Keratinocyte (primary cell): ENCODE results near the gene SSPN. TPM values are rescaled to one million over a fixed set of nuclear protein-coding genes. Genes with fewer than 3 reads are reported as not detected.

Source experiments
- DNase-seq: peaks from one replicate; pipeline ENCODE4 v3.0.0-alpha.2; 2011; ENCODE audit warnings: low read depth, missing footprints, low spot score
- FAIRE-seq: peaks from 2 replicates; lab custom pipeline; 2011; peaks lifted over from hg19 to GRCh38; lab: Jason Lieb, UNC
- H2AFZ ChIP-seq: 2 replicates; pipeline ENCODE4 v1.6.0; 2012; ENCODE audit warnings: low read length, control low read depth, inconsistent platforms; ENCODE audit not compliant: control insufficient read depth
- H3K27ac ChIP-seq: 2 replicates; pipeline ENCODE4 v1.5.1; 2011; ENCODE audit warnings: low read length; ENCODE audit not compliant: control insufficient read depth, insufficient read depth
- H3K27me3 ChIP-seq: 3 replicates; pipeline ENCODE4 v1.6.0; 2011; ENCODE audit warnings: low read length; ENCODE audit not compliant: control insufficient read depth, insufficient read depth; ENCODE audit errors: extremely low read depth
- H3K36me3 ChIP-seq, 2 experiments: 2 replicates in 1 of 2; 3 replicates in 1 of 2; pipeline ENCODE4 v1.5.1; 2011; ENCODE audit warnings: low read length in 2 of 2, mild to moderate bottlenecking in 1 of 2; ENCODE audit not compliant: control insufficient read depth in 2 of 2, insufficient read depth in 2 of 2; ENCODE audit errors: extremely low read depth in 1 of 2
- H3K4me1 ChIP-seq: 3 replicates; pipeline ENCODE4 v1.5.1; 2011; ENCODE audit warnings: low read length; ENCODE audit not compliant: control insufficient read depth, insufficient read depth; ENCODE audit errors: extremely low read depth
- H3K4me2 ChIP-seq: 3 replicates; pipeline ENCODE4 v1.6.0; 2011; ENCODE audit warnings: low read depth, low read length; ENCODE audit not compliant: control insufficient read depth, insufficient read depth; ENCODE audit errors: extremely low read depth
- H3K4me3 ChIP-seq, 3 experiments: fragments of 200-600 bp in 1 of 3; sonication (generic) in 1 of 3; 2 replicates in 2 of 3; 3 replicates in 1 of 3; pipeline ENCODE4 v1.5.1; 2011 to 2016; ENCODE audit warnings: low read length in 3 of 3, mild to moderate bottlenecking in 3 of 3, control low read depth in 2 of 3, inconsistent platforms in 1 of 3, low read depth in 1 of 3, mixed read lengths in 1 of 3, mixed run types in 1 of 3, moderate library complexity in 1 of 3; ENCODE audit not compliant: control insufficient read depth in 2 of 3, insufficient read depth in 2 of 3; ENCODE audit errors: extremely low read depth in 1 of 3
- H3K79me2 ChIP-seq: 2 replicates; pipeline ENCODE4 v1.6.0; 2012; ENCODE audit warnings: low read length; ENCODE audit not compliant: control insufficient read depth, insufficient read depth
- H3K9ac ChIP-seq: 3 replicates; pipeline ENCODE4 v1.6.0; 2011; ENCODE audit warnings: low read length; ENCODE audit not compliant: control insufficient read depth, insufficient read depth; ENCODE audit errors: extremely low read depth
- H3K9me1 ChIP-seq: 3 replicates; pipeline ENCODE4 v1.6.0; 2011; ENCODE audit warnings: low read length; ENCODE audit not compliant: control insufficient read depth, insufficient read depth; ENCODE audit errors: extremely low read depth
- H3K9me3 ChIP-seq: 2 replicates; pipeline ENCODE4 v1.5.1; 2012; ENCODE audit warnings: low read depth, low read length; ENCODE audit not compliant: control insufficient read depth
- H4K20me1 ChIP-seq: 3 replicates; pipeline ENCODE4 v1.6.0; 2011; ENCODE audit warnings: low read length; ENCODE audit not compliant: control insufficient read depth, insufficient read depth; ENCODE audit errors: extremely low read depth
- CTCF ChIP-seq, 3 experiments: IDR thresholded peaks in 1 of 3; conservative IDR thresholded peaks in 1 of 3; optimal IDR thresholded peaks in 1 of 3; 2 replicates in 2 of 3; 3 replicates in 1 of 3; pipeline versions ENCODE3 to v1.5.1; 2011; ENCODE audit warnings: low read length in 3 of 3, mild to moderate bottlenecking in 3 of 3, moderate library complexity in 2 of 3, control low read depth in 1 of 3, inconsistent platforms in 1 of 3; ENCODE audit not compliant: insufficient read depth in 2 of 3; ENCODE audit errors: extremely low read depth in 1 of 3
- EZH2 ChIP-seq: IDR thresholded peaks from one replicate; pipeline ENCODE4 v1.6.1; 2012; ENCODE audit warnings: inconsistent platforms, mild to moderate bottlenecking, low read length, moderate library complexity
- dilution Hi-C: fragments of 300-500 bp; cut with MboI; formaldehyde crosslinking; loops from one replicate; pipeline ENCODE4 v1.7.0; 2020; ENCODE audit warnings: low sequenced_read_pairs; ENCODE audit not compliant: extremely low pct_ligation_motif_present
- polyA plus RNA-seq, 5 experiments: library from polyadenylated mRNA; depleted of rRNA in 3 of 5; stranded (reverse) in 3 of 5; stranded (forward) in 1 of 5; unstranded in 1 of 5; fragments of >200 nt; gene quantifications; 1 replicate in 1 of 5; 2 replicates in 3 of 5; 3 replicates in 1 of 5; pipeline versions ENCODE4 v1.2.1 to v1.2.3, GENCODE V29; 2011 to 2012; ENCODE audit warnings: missing spikeins in 2 of 5, low read depth in 1 of 5, low replicate concordance in 1 of 5

SSPN gene
- polyA plus RNA-seq, 1 donor (not counting 4 experiments of a cell fraction or from before 2014, with no cell fraction given) = 1.0 TPM

- Histone ChIP-seq H3K9ac (no peak overlapping the region), H3K4me3 (no peak overlapping the region), H3K4me1 (peaks cover 36% of the 10 kb centered on the region), H4K20me1 (no peaks in the 10 kb centered on the region), H3K27me3 (no peaks in the 10 kb centered on the region), H3K79me2 (no peaks in the 10 kb centered on the region), H3K9me3 (no peaks in the 10 kb centered on the region), H3K36me3 (no peaks in the 10 kb centered on the region), H3K9me1 (no peaks in the 10 kb centered on the region), H3K27ac (peak overlapping the region; percentile 50), H3K4me2 (peak overlapping the region; percentile 30), H2AFZ (peak overlapping the region; percentile 51)
- dilution Hi-C loops = no loop called here
- FAIRE-seq (peak; percentile 70), DNase-seq (peak; percentile 59)
- TF ChIP-seq CTCF (optimal IDR thresholded peaks at IDR 0.05 in 1 of 3, IDR thresholded peaks at IDR 0.05 in 1 of 3, conservative IDR thresholded peaks at IDR 0.05 in 1 of 3; ENCODE audit: extremely low read depth in 1 of 3, insufficient read depth in 2 of 3, low read length in 3 of 3) (no peak), EZH2 (no peak)
Measured at GRCh38 chr12:26185532-26186320, 9.6 kb upstream of the SSPN start.

DNA sequence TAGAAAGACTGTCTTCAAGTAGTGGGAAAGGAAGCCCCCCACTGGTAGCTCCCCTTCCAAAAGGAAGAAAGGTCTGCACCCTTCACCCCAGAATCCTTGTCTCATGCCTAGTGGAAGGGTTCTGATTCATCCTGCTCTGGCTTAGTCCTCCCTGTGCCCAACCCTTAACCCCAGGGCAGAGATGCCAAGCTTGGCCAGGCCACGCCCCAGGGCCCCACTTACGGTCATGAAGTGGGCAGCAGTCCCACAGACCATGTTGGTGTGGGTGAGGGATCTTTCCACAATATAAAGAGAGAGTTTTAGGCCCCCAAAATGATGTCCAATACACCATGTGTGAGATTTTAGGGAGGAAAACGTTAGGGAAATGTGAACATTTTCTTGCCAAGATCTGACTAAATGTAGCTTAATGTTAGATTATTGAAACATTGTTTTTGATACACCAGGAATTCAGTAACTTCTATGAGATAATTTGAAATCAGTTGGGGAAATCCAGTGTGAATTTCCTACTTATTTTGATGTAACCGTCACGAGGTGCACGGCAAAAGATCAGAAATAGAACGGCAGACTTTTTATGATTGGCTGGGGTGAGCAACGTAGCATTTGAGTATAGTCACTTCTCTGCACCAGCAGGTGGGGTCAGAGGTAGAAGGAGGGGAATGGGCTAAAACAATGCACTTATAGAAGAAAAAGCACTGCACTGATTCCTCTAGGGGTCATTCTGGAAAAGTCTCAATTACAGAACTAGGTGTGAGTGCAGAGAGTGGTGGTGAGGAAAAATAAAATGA, 8.2 kb upstream of the SSPN start:
- Histone ChIP-seq H3K27ac (peak overlapping the region; percentile 6), H3K4me3 (no peak overlapping the region), H3K9me1 (no peaks in the 10 kb centered on the region), H3K36me3 (no peaks in the 10 kb centered on the region), H3K4me1 (peaks cover 36% of the 10 kb centered on the region), H3K79me2 (no peaks in the 10 kb centered on the region), H3K27me3 (no peaks in the 10 kb centered on the region), H3K9me3 (no peaks in the 10 kb centered on the region), H4K20me1 (no peaks in the 10 kb centered on the region), H3K9ac (no peak overlapping the region), H2AFZ (peak overlapping the region; percentile 3), H3K4me2 (peak overlapping the region; percentile 17)
- dilution Hi-C loops = no loop called here
- TF ChIP-seq EZH2 = no peak
- TF ChIP-seq CTCF (optimal IDR thresholded peaks at IDR 0.05 in 1 of 3, IDR thresholded peaks at IDR 0.05 in 1 of 3, conservative IDR thresholded peaks at IDR 0.05 in 1 of 3; ENCODE audit: extremely low read depth in 1 of 3, insufficient read depth in 2 of 3, low read length in 3 of 3) = peak in 1 of 3 experiments; percentile 12
- DNase-seq (peak; percentile 19), FAIRE-seq (peak; percentile 44)
